Fibroblast of peridontal ligament (primary cell): ENCODE measurements around the gene ANXA11.
"Not testable (repeated sequence)": the region's sequence is repeated elsewhere in the genome, so short reads cannot be mapped to it uniquely, and the experiment has no call there.

ENCODE experiments used
- DNase-seq: peaks from one replicate; pipeline ENCODE4 v3.0.0-alpha.2; 2010; ENCODE audit errors: extremely low read depth

The ANXA11 gene

DNA sequence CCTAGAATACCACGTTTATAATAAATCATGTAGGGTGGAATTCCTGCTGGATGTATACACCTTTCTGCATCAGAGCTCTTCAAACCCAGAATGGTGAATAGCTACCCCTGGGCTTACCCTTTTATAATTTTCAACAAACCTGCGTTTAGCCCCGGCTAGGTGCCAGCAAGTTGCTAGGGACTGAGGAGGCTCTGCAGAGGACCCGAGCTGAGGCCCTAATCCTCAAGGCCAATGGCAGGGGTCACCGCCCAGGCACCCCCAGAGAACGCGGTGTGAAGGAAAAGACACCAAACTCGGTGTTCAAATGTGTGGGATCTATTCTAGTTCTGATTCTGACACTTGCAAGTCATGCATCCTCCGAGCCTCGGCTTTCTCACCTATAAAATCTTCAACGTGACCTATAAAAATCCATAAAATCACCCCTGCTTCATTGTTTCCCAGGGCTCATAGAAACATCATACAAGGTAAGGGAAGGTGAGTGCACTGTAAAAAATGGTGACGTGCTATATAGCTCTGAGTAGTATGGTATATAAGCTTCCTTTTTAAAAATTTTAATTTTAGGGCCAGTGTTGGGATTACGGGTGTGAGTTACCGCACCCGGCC, 2.5 kb upstream of the ANXA11 start:
- DNase-seq = no peak

DNA sequence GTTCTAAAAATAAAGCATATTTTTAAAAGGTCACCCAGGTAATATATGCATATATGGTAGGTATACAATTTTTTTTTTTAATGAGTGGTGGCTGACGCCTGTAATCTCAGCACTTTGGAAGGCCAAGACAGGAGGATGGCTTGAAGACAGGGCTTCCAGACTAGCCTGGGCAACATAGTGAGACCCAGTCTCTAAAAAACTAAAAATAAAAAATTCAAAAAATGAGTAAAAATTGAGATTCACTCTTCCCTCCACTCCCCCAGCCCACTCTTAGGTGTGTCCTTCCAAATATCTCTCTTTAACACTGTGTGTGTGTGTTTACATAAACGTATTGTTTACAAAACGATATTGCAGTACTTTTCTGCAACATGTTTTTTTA, 929 bp upstream of the ANXA11 start:
- no peak for DNase-seq

DNA sequence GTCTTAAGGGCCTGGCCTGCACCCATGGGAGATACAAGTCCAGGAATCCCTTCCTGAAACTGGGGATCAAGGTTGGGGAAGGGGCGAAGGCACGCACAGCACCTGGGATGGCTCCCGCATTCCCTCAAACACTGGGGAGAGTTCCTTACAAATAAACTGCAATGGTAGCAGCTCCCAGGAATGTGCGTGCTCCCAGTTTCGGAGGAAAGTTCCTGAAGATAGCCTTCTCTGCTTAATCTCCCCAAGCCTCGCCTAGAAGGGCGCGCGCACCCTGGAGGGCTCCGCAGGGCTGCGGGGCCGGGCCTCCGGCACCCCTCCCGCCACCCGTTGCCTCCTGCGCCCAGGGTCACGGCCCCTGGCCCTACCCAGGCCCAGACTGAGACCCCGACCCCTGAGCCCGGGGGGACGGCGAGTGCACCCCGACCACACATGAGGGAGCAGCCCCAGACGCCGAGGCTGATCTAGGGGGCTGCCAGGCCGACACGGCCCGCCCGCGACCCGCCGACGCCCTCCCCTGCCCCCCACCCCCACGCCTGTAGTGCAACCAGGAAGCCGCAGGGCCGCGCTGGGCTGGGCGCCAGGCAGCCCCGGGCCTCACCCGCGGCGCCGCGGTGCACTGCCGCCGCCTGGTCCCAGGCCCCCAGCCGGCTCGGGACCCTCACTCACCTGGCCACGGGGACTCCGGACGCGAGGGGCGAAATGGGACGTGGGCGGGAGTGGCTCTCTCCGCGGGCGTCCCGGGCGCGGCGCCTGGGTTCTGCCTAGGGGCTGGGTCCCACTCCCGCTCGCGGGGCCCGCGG, 460 bp downstream of the ANXA11 start:
- DNase-seq = peak; percentile 30

DNA sequence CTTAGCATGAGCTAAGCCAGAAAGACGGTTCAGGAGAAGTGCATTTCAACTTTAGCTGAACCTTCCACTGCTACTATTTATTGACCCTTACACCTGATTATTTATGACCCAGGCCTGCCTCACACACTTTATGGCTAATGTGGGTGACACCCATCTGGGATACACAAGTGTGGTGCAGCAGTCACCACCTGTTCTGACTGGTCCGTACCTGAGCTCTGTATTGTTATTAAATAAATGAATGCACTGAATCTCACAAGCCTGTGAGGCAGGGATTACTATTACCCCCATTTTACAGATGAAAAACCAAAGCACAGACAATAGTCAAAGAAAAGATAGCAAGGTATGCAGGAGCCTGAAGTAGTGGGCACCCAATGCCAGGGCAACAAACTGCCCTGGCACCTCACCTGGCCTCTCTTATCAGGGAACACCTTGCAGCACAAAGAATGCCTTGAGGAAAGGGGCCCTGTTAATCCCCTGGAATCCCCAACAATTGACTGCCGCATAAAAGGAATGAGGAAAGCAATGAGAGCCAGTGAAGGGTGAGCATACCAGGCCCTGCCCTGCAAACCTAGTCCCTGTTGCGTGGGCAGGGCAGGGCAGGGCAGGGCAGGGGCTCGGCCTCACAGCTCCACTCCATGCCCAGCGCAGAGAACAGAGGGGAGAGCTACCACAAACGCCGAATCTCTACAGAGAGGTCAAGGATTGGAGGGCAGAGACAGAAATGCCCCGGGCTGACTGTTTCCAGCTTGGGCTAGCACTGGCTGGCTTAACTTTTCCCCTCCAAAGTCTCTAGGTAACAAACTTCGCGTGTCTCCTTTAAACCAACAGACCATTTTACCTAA, 1.3 kb downstream of the ANXA11 start:
- no peak for DNase-seq

DNA sequence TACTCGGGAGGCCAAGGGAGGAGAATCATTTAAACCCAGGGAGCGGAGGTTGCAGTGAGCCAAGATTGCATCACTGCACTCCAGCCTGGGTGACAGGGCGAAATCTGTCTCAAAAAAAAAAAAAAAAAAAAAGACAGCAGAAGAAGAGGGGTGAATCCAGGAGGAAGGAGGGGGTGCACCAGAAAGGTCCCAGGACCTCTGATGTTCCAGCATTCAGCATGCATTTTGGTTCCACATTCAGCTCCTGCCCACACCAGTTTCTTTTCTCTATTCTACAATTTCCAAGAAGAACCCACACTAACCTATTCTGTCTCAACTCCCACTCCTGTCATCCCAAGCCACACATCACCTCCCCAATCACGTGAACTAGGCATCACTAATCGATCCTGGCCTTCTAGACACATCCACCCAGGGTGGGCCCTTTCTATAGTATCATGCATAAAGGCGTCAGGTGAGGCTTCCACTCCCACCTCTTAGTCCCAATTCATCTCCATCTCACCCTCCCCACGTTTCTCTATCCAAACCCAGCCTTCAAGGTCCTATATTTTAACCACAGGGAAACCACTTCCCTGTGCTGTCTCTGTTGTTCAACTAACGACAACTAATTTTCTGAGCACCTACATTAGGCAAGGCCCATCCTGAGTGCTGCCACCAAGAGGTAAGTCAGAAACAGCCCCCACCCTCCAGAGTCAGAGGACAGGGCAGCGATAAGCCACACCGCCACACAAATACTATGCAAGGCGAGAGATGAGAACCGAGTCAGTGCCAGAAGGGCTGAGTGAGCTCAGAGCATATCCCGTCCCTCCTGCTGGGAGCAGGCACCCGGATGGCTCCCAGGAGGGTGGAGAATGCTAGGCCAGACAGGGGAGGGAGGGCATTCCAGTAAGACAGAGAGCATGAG, 2.2 kb downstream of the ANXA11 start:
- DNase-seq = peak; percentile 76

DNA sequence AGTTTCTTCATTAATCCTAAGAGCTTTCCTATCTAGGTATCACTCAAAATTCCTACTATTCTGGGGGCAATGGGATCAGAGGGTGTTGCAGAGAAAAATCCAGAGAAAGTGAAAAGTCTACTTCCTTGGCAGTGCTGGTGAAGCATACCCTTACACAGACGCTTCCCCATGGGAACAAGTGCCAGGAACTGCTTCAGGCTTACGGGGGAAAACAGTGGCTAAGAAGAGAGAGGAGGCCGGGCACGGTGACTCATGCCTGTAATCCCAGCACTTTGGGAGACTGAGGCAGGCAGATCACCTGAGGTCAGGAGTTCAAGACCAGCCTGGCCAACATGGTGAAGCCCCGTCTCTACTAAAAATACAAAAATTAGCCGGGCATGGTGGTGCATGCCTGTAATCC, 2.8 kb downstream of the ANXA11 start:
- not testable (repeated sequence) for DNase-seq

DNA sequence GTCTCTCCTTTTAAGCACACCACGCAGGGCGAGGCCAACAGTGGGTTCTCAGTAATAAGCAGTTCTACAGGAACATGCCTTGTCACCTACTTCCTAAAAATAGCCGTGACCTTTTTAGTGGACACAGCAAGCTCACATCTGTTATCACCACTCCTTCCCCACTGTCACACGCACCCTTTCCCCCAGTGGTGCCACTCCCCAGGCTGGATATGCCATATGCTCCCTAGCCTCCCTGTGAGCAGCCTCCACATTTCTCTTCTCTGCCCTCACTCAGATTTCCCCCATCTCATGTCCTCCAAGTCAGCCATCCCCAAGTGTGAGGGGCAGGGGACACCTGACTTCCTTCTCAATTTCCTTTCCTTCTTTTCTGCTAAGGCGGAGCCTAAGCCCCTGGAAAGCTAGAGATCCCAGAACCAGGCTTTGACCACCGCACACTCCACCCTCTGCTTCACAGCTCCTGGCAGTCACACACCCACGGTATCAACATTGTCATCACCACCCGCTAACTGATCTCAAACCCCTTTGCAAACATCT, 3.7 kb downstream of the ANXA11 start:
- DNase-seq = no peak

DNA sequence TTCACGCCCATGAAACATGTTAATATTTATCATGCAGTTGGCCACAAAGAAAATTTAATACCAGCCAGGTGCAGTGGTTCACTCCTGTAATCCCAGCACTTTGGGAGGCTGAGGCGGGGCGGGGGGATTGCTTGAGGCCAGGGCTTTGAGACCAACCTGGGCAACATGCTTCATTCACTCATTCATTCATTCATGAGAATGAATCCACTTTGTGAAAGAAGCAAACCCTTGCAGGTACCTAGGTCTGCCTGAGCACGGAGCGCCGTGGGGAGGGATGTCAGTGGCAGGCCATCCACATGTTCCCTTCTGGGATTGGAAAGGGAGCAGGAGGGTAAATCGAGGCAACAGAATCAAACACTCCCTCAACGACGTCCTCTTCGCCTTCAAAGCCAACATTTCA, 4.7 kb downstream of the ANXA11 start:
- DNase-seq = no peak

DNA sequence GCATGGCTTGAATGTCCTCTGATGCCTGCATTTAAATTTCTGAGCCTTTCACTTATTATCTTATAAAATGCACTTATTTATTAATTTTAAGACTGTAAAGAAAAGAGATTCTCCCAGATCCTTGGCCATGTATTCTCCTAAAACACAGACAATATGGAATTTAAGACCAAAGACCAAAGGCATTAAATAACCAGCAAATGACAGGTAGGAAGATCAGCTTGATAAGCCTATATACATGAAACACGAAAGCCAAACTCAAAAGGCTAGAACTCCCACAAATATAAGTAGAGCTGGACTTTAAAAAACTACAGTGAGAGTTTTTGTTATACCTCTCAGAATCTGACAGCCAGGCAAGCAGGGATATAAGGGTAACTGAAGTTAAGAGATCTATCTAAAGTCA, 5.1 kb downstream of the ANXA11 start:
- DNase-seq = no peak

DNA sequence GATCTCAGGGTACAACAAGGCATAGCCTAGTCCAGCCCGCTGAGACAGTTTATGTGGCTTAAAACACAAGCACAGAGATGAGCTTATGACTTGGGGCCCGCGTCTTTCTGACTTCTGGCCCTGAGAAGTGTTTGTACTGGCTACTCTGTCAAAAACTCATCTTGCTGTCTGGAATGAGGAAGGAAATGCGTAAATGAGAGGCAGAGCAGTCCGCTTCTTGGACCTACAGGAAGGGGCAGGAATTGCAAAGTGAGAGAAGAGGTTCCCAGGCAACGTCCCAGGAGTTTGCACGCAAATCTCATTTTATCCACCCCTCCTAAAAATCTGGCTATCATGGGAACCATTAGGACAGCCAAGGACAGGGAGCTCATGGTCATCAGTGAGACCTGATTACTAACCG, 5.5 kb downstream of the ANXA11 start:
- DNase-seq = peak; percentile 41

DNA sequence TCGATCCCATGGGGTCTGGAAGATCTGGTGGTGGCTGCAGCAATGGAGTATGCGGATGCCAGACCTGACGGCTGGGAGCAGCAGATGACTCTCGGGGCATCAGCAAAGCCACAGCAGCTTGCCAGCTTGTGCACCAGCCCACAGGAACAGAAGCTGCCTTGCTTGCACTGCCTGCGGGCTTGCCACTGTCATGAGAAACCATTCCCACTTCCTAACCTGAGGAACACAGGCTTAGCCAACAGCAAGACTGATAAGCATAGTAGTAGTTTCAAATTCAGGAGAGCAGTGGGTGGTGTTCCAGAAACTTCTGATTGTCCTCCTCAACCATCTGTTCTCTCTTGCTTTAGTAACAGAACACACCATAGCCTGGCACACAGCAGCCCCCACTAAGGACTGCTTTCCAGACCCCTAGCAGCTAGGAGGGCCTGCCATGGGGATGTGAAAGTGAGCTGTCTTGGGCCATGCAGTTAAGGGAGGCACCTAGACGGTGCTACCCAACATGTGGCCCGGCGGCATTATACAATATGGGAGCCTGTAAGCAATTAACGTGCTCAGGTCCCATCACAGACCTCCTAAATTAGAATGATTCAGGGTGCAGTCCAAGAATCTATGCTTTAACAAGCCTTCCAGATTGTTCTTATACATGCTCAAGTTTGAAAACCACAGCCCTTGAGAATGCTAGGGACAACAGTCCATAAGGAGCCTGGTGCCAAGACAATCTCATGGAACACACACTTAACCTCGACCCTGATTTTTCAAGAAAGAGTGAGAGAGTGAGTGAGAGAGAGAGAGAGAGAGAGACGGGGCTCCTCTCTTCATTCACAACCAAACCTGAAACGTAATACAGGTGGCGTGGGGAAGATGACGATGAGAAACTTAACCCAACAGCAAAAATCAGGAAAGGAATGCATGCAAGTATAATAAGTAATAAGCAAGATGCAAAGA, 7.1 kb downstream of the ANXA11 start:
- no peak for DNase-seq

DNA sequence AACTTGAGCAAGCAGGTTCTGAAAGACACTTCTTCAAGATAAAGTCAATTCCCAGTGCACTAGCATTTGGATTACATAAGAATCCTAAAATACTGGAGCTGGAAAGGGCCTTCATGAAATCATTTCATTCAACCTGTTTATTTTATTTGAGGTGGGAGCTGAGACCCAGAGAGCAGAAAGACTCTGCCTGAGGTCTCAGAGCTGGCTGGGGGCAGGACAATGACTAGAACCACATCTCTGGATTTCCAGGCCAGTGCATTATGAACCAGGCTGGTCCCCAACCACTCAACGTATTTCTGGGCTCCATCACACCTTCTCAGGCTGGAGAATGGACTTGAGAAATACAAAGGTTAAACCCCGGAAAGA, 8.4 kb downstream of the ANXA11 start:
- no peak for DNase-seq

DNA sequence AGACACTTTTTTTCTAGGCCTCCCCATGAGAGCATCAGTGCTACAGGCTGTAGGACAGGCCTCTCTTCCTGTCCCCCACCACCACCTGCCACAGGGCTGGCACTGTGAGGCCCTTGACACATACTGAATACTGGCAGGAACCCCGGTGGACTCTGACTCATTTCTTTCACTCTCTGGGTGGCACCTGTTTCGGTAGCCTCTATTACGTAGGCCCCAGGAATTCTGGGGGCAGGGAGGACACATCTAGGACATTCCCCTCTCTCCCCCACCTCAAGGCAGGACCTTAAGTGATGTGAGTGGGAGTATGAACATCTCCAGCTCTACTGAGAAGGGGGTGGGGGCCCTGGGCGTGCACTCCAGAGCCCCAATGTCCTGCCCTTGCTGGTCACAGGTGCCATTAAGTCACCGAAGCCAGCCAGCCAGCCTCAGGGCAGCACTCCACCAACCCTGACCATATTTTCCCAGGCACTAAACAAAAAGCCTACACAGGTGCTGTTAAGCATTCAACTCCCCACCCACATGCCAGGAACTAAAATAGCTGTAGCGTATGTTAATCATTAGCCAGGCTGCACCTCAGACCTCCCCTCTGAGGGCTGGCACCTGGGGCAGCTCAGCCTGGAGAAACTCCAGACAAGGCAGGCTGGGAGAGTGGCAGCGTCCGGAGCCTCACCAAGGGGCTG, 8.9 kb downstream of the ANXA11 start:
- DNase-seq = no peak

DNA sequence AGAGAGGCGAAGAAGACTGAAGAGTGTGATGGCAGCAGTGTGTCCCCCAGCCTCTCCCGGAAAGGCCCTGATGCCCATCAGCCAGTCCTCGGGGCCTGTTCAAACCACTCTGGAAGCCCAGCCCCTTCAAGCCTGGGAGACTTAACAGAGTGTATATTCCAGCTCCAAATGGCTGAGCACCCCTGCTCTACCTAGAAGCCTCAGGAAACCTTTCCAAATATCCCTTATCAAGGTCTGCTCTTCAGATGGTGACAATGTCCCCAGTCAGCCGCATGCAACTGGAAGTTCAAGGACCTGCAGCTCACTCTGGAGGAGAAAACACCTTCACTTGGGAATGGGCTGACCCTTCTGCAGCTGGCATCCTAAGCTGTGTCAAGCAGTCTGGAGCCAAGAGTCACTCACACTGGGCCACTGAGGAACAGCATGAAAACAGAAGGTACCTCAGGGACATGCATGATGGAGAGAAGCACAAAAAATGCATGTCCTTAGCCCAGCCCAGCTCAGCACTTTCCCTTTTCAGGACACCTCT, 10.2 kb downstream of the ANXA11 start:
- DNase-seq = no peak

DNA sequence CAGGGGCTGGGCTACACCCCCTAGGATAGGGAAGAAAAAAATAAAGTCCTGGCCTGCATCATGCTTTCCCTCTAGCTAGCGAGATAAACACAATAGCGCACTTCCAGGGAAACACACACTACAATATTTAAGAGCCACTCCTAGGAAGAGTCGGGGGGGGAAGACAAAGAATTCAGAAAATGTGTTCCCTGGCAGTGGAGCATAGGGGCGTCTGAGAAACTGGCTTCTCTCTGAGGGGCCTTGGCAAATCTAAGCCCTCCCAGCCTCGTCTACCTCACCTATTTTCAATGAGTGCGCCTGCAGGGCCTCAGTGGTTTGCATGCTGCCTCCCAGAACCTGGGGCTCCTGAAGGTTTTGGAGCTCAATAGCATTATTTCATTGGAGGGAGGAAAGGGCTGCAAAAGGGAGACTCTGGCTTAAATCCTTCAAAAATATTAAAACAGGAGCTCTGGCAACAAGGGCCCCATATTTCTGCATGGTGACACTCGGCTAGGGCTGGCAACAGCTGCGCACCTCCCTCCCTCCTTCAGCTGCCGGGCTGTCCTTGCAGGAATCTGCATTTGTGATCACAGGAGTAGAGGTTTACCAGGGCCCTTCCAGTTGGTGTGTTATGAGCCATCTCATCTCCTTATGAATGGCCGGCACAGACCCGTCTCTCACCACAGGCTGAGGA, 10.8 kb downstream of the ANXA11 start:
- no peak for DNase-seq

DNA sequence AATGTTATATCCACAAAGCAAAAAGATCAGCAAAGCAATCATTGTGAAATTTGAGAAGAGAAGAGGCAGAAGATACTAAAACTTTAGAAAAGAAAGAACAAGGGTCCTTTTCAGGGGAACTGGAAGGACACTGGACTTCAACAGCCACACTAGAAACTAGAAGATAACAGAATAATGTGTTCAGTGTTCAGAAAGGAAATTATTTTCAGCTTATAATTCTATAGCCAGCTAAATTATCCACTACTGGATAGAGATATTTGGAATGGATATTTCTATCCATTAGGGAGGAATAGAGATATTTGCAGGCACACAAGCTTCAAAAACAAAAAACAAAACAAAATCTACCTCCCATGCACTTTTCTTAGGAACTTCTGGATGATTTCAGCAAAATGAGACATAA, 12.8 kb downstream of the ANXA11 start:
- DNase-seq = no peak

DNA sequence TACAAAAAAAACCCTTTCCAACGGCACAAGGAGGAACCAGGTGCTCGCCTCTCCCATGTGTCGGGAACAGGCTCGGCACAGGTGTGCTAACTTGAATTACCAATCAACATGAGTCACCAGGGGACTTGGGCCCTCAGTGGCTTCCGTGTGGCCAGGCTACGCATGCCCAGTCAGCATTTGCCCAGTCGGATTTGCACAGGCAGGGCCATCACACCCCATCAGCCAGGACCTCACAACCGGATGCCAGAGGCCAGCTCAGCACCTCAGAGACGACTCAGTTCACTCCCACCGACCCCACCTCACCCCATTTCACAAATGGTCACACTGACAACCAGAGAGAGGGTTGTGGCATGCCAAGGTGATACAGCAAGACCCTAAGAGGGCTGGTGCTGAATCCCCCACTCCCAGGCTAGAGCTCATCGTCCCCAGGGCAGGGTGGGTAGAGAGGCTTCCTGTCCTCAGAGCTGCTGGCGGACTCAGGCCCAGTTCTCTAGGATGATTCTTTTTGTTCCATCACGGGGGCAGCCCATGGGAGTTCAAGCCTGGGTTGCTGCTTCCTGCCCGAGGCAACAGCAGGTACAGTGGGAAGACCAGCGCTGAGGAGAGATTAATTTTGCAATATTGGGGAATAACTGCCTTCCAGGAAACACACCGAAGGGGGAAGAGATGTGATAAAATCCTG, 13.6 kb downstream of the ANXA11 start:
- DNase-seq = no peak

DNA sequence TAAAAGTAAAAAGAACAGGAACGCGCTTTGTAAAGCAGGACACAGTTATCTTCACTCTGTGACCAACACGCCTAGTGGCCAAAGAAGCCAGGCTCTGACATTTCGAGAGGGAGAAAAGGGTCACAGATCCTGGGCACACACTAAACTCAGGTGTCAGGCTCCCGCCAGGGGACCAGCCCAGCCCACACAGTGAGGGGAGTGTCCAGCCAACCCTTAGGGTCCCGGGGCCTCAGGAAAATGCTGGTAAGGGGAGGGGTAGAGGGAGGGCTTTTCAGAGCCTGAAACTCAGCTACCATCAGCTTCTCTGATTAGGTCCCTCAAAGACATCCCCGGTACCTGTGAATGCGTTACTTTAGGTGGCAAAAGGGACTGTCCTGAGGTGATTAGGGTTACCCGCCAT, 16.6 kb downstream of the ANXA11 start:
- no peak for DNase-seq
